ENCODE data around the gene LRMDA.

The LRMDA gene

DNA sequence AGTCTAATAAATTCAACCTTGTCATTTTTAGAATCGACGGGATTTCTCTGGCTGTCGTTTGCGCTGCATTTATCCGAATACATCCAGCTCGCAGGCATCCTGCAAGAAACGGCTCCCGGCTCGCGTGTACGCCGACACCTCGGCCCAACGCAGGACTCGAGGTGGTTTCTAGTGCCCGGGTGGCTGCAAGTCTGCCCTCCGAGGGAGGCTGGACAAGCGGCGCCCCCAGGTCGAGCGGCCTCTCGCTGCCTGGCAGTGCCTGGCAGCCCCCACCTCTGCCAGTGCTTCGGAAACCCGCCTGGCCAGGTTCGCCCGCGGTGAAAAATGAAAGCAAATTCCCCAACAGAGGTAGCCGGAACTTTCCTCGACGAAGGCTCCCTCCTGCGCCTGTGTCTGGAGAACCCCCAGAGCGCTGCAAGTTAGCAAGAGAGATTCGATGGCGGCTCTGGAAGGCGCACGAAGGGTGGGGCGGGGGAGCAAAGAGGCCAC lies 24.2 kb upstream of the LRMDA start:
- peak overlapping the region; percentile 80 for H3K4me3 ChIP-seq (ENCODE audit: low read length)
- TF ChIP-seq, protein P1, sequence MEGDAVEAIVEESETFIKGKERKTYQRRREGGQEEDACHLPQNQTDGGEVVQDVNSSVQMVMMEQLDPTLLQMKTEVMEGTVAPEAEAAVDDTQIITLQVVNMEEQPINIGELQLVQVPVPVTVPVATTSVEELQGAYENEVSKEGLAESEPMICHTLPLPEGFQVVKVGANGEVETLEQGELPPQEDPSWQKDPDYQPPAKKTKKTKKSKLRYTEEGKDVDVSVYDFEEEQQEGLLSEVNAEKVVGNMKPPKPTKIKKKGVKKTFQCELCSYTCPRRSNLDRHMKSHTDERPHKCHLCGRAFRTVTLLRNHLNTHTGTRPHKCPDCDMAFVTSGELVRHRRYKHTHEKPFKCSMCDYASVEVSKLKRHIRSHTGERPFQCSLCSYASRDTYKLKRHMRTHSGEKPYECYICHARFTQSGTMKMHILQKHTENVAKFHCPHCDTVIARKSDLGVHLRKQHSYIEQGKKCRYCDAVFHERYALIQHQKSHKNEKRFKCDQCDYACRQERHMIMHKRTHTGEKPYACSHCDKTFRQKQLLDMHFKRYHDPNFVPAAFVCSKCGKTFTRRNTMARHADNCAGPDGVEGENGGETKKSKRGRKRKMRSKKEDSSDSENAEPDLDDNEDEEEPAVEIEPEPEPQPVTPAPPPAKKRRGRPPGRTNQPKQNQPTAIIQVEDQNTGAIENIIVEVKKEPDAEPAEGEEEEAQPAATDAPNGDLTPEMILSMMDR (conservative IDR thresholded peaks at IDR 0.05; ENCODE audit: low read length), result no peak
- no peak for DNase-seq (ENCODE audit: low read depth)

DNA sequence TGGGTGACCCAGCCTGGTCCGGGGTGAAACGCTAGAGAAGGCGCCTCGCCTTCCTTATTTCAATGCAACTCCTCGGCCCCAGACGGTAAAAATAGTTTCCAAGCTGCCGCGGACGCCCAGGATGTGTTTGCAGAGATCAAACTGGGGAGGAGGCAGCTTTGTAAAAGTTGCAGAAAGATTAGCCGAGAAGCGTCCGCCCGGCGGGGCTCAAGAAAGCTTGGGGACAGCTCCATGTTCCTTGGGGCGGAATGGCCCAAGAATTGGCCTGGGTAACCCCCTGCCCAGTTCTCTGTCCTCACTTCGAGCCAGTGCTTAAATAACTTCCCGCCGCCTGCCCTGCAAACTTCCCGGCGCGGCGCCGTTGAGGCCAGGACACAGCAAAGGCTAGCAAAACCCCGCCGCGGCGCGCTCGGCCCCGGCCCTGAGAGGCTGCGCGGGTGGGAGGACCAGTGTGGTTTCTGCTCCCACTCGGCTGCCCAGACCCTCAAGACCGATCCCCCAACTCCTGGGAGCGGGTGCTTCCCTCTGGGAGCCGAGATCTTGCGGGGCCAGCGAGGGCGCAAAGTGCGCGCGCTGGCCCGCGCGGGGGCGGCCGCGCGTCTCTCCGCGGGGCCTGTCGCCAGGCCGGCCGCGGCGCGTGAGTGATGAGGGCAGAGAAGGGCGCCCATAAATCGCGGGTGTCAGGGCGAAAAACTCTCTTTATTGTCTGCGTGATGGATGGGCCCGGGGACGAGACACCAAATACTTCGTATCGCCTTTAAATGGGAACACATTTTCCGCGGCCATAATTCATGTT lies 23.5 kb upstream of the LRMDA start:
- DNase-seq (ENCODE audit: low read depth), result peak; percentile 67
- TF ChIP-seq, protein P1 (conservative IDR thresholded peaks at IDR 0.05; ENCODE audit: low read length), result no peak; the same call in 1 of the 2 replicates
- peak overlapping the region; percentile 80 for H3K4me3 ChIP-seq (ENCODE audit: low read length)

DNA sequence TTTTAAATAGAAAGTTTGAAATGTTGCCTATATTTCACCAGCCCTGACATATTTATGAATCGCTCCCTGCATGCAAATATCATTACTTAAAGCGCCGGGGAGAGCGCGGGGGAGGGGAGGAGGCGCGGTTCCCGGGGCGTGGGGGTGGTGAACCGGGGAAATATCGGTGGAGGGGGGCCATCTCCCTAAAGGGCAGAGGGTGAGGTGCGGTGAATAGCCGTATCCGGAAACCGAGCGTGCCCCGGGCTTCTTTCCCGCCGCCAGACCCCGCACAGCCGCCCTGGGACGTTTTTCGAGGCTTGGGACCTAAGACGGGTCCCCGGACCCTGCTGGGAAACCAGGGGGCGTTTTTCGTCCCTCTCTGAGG lies 22.9 kb upstream of the LRMDA start:
- TF ChIP-seq, protein P1 (conservative IDR thresholded peaks at IDR 0.05; ENCODE audit: low read length), result no peak
- H3K4me3 ChIP-seq (ENCODE audit: low read length), result peak overlapping the region; percentile 80

DNA sequence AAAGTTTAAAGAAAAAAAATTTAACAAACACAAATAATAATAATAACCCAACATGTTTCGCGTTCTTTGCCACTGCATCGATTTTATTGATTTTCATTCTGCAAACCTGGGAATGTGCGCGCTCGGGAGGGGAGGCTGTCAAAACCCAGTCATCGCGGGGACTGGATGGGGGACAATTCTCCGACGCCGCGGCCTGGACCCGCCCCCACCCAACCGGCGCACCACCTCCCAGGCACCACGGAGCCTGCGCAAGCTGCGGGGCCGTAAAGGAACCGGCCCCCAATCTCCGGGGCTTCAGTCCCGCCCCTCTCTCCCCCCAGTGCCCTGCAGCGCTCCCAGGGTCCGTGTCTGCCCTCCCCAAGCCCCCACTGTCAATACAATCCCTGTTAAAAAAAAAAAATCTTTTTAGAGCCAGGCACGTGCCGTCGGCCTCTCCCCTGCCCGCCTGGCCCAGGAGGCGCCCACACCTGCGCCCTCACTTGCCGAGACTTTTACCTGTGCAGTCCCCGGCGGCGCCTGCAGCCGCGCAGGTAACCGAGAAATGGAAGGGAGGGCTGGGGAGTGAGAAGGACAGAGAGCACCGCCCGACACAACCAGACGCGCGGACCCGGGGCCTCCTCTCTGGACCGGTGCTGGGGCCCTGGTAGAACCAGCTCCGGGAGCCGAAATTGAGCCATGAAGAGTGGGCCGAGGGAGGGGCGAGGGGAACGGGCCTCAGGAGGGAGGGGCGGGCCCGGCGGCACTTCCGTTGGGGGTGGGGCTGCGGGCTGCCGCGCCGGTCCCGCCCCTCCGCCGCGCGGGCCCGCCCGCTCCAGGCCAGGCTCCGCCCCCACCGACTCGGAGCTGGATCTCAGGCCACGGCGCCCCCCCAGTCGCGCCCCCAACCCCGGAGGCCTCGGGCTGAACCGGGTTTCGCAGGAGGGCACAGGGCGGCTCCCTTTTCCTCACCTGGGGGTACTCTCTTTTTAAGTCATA lies 22.2 kb upstream of the LRMDA start:
- peak; percentile 54 for DNase-seq (ENCODE audit: low read depth)
- TF ChIP-seq, protein P1 (conservative IDR thresholded peaks at IDR 0.05; ENCODE audit: low read length), result no peak
- peak overlapping the region; percentile 80 for H3K4me3 ChIP-seq (ENCODE audit: low read length)

More for the DNA sequence above, 22.9 kb upstream of the LRMDA start:
- DNase-seq (ENCODE audit: low read depth), result no peak

DNA sequence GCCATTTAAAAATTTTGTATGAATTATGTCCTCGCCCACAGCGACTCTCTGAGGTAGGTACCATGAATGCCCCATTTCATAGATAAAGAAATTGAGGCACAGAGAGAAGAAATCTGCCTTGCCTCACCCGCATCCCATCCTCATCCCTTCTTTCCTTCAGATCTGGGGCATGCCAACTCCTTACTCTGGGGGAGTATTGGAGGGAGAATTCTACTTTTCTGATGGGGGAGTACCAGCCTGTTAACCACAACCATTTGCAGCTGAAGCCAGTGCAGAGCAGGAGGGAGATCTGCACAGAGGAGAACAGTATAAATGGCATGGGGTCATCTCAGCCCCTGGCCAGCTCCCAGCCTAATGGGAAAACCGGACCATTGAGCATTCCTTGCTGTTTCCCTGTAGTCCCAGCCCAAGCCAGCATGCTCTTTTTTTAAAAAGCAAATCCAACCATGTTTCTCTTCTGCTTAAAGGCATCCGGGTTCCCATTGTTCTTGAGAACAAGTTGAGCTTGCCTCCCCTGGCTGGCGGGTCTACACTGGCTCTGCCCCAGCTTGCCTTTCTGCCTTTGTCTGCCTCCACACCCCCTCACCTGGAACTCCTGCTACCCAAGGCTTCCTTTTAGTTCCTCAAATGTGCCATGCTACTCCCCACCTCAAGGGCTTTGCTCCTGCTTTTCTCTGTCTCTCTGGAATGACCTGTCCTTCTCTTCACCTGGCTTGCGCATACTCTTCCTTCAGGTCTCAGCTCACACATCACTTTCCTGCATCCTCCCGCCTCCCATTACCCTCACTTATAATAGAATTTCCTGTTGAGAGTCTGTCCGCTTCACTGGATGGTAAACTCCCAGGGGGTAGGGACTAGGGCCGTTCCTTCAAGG lies 21.1 kb upstream of the LRMDA start:
- DNase-seq (ENCODE audit: low read depth), result no peak

DNA sequence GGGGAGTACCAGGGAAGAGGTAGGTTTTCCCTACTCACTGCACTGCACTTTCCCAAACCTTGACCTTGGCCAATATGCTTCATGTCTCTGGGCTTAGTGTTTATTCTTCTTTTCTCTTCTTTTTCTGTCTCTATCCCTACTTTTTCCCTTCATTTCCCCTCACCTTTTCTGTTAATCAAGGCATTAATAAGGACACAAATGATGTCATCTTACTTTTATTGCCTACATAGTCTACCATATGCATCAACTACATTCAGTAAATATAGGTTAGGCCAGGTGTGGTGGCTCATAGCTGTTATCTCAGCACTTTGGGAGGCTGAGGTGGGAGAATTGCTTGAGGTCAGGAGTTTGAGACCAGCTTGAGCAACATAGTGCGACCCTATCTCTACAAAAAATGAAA lies 16.9 kb upstream of the LRMDA start:
- H3K4me3 ChIP-seq (ENCODE audit: low read length), result no peak overlapping the region
- DNase-seq (ENCODE audit: low read depth), result no peak
- TF ChIP-seq, protein P1 (conservative IDR thresholded peaks at IDR 0.05; ENCODE audit: low read length), result no peak

More for the DNA sequence above, 21.1 kb upstream of the LRMDA start:
- TF ChIP-seq, protein P1 (conservative IDR thresholded peaks at IDR 0.05; ENCODE audit: low read length), result no peak
- no peak overlapping the region for H3K4me3 ChIP-seq (ENCODE audit: low read length)

All from AG10803 (cell line).